Activated T-helper 1 cell treated with anti-CD3 and anti-CD28 coated beads, Interleukin-12 subunit alpha, Interleukin-12 subunit beta, Interleukin-2, Interleukin-4 antibody, amounts not matched to agents 30 ng/mL and 10 ng/mL and 1 ng/mL, durations not matched to agents 14 hours and 24 hours and 36 hours (primary cell): ENCODE data around the gene SPDYE2B. TPM values are rescaled to one million over a fixed set of nuclear protein-coding genes. Genes with fewer than 3 reads are reported as not detected.
"Not testable (repeated sequence)": the region's sequence is repeated elsewhere in the genome, so short reads cannot be mapped to it uniquely, and the experiment has no call there.

Source experiments
- DNase-seq: peaks from one replicate; pipeline ENCODE4 v3.0.0; 2021; ENCODE audit warnings: low spot score
- H3K27ac Mint-ChIP-seq: one replicate; pipeline ENCODE4 v1.8.0; 2021; ENCODE audit warnings: mild to moderate bottlenecking, mixed read lengths
- H3K27me3 Mint-ChIP-seq: one replicate; pipeline ENCODE4 v1.8.0; 2022; ENCODE audit warnings: mild to moderate bottlenecking, moderate library complexity, mixed read lengths; ENCODE audit not compliant: insufficient read depth
- H3K36me3 Mint-ChIP-seq: one replicate; pipeline ENCODE4 v1.8.0; 2021; ENCODE audit warnings: low read depth, mixed read lengths
- H3K4me1 Mint-ChIP-seq: one replicate; pipeline ENCODE4 v1.8.0; 2021; ENCODE audit warnings: low read depth, mixed read lengths
- H3K4me3 Mint-ChIP-seq: one replicate; pipeline ENCODE4 v1.8.0; 2021; ENCODE audit warnings: mild to moderate bottlenecking, moderate library complexity, mixed read lengths
- H3K9me3 Mint-ChIP-seq: one replicate; pipeline ENCODE4 v1.8.0; 2021; ENCODE audit warnings: mixed read lengths
- intact Hi-C: fragments of 100-400 bp; cut with micrococcal nuclease; formaldehyde crosslinking; loops from one replicate; pipeline ENCODE4 v1.15.1; 2024
- total RNA-seq: library from RNA; stranded (reverse); gene quantifications from 2 replicates; pipeline ENCODE4 v1.2.3, GENCODE V29; 2022

SPDYE2B gene
- total RNA-seq, 1 donor from 2014 or later: not detected

DNA sequence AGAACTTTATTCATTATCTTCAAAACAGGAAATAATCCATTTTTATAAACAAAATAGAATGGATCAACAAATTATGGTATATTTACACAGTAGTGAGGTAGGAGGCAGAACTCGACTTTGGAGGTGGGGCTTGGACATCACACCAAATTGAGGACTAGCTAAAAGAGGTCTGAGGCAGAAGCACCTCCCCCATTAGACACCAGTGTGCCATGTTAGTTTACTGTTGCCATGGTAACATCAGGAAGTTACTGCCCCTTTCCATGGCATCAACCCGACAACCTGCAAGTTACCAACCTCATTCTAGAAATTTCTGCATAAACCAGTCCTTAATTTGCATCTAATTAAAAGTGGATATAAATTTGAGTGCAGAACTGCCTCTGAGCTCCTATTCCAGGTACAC, 45.9 kb downstream of the SPDYE2B start:
- DNase-seq, H3K9me3 Mint-ChIP-seq, H3K4me1 Mint-ChIP-seq, H3K4me3 Mint-ChIP-seq, H3K36me3 Mint-ChIP-seq, H3K27ac Mint-ChIP-seq, intact Hi-C loops: not testable (repeated sequence)
- H3K27me3 Mint-ChIP-seq: peaks cover 13% of the 10 kb centered on the region

DNA sequence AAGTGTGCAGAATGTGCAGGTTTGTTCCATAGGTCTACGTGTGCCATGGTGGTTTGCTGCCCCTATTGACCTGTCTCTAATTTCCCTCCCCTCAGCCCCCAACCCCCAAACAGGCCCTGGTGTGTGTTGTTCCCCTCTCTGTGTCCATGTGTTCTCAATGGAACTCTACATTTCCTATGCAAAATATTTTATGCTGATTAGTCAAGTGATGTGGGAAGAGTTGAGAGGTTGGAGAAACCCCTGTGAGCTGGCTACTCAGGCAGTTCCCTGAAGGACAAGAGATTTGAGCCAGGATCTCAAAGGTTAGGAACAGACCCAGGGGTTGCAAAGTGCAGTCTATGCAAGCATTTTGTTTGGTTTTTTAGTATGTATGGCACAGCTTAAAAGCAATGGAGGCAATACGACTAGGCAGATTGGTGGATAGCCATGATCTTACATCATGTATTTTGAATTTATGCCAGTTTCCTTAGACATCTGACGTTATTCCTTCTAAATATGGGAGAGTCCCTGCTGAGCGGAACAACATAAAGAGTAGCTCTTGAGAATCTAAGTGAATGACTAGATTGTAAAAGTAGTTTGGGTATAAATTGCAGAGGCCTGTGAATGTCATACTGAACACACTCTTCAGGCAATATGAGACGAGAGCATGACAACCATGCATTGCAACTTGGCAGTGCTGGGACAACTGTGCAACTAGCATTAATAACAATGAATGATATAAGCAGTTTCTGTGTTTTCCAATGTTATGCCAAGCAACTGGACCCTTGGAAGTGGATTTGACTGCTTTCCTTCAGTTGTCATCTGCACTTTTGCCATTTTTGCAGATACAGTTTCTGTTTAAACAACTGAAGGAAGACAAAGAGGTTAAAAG, 47.8 kb downstream of the SPDYE2B start:
- H3K36me3 Mint-ChIP-seq, intact Hi-C loops, H3K27ac Mint-ChIP-seq, DNase-seq, H3K4me3 Mint-ChIP-seq, H3K9me3 Mint-ChIP-seq, H3K4me1 Mint-ChIP-seq: not testable (repeated sequence)
- peaks cover 11% of the 10 kb centered on the region for H3K27me3 Mint-ChIP-seq

DNA sequence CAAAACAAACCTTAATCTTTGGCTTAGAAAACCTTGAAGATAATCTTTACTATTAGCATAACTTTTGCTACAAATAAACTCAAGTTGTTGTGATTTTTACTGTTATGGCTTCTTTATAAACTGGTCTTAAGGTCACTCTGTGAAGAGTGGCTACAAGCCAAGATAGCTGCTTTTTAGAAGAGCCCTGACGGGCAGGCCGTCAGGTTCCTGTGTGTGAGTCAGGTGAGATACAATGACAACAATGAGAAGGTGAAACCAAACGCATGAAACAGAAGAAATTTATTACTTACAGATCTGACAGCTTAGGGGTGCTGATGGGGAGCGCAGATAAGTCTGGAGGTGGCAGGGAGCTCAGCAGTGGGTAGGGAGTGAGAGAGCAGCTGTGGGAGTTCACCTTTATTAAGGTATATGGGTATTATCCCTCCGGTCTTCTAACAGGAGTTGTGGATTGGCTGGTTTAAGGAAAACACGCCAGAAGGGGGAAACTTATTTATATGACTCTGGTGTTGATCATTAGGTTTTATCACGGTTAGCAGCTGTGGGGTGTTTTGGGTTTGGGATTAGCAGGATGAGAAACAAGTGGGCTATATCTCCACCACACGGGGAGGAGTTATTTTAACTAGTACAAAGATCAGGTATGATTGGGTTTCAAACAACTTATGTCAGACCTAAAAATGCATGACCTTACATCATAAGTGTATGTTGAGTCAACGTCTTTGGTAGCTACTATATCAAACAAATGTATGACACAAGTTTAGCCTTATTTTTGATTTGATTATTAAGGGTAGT, 49.0 kb downstream of the SPDYE2B start:
- H3K27me3 Mint-ChIP-seq: peaks cover 12% of the 10 kb centered on the region
- intact Hi-C loops, H3K4me1 Mint-ChIP-seq, H3K9me3 Mint-ChIP-seq, H3K36me3 Mint-ChIP-seq, H3K27ac Mint-ChIP-seq, H3K4me3 Mint-ChIP-seq, DNase-seq: not testable (repeated sequence)

Other genes starting within 250 kb of the SPDYE2B start
- 55.2 and 59.9 TPM in 2 replicates for gene ORAI2, start 216.7 kb upstream of the SPDYE2B start, total RNA-seq
- gene ALKBH4, start 185.5 kb upstream of the SPDYE2B start, total RNA-seq: 10.7 and 11.2 TPM in 2 replicates
- gene LRWD1, start 185.3 kb upstream of the SPDYE2B start, total RNA-seq: 32.9 and 36.3 TPM in 2 replicates
- 49.7 and 55.3 TPM in 2 replicates for gene POLR2J, start 171.4 kb upstream of the SPDYE2B start, total RNA-seq
- gene RASA4B, start 132.5 kb upstream of the SPDYE2B start, total RNA-seq: 25.4 and 25.9 TPM in 2 replicates
- gene UPK3BL2, start 106.6 kb upstream of the SPDYE2B start, total RNA-seq: 13.4 and 15.7 TPM in 2 replicates
- gene SPDYE2, start 99.1 kb upstream of the SPDYE2B start, total RNA-seq: not detected in 2 replicates
- 49.6 and 53.9 TPM in 2 replicates for gene POLR2J3, start 77.7 kb upstream of the SPDYE2B start, total RNA-seq
- gene RASA4, start 33.6 kb upstream of the SPDYE2B start, total RNA-seq: 50.1 and 50.4 TPM in 2 replicates
- gene UPK3BL1, start 7.5 kb upstream of the SPDYE2B start, total RNA-seq: 16.3 and 16.9 TPM in 2 replicates
- gene POLR2J2, start 21.3 kb downstream of the SPDYE2B start, total RNA-seq: 19.5 and 21.5 TPM in 2 replicates
- gene FAM185A, start 98.7 kb downstream of the SPDYE2B start, total RNA-seq: 9.1 and 10.7 TPM in 2 replicates